Bronchial epithelial cell (primary cell): ENCODE data around the gene PGA3. TPM values are rescaled to one million over a fixed set of nuclear protein-coding genes. Genes with fewer than 3 reads are reported as not detected.

Experiments
- DNase-seq: peaks from one replicate; pipeline ENCODE4 v3.0.0-alpha.2; 2010; ENCODE audit warnings: low read depth
- FAIRE-seq: peaks from 2 replicates; lab custom pipeline; 2011; peaks lifted over from hg19 to GRCh38; lab: Jason Lieb, UNC
- H3K27me3 ChIP-seq: 2 replicates; pipeline ENCODE4 v1.5.1; 2011; ENCODE audit warnings: low read length; ENCODE audit not compliant: control insufficient read depth, insufficient read depth
- H3K36me3 ChIP-seq: 2 replicates; pipeline ENCODE4 v1.5.1; 2011; ENCODE audit warnings: low read length; ENCODE audit not compliant: control insufficient read depth, insufficient read depth
- H3K4me3 ChIP-seq: 2 replicates; pipeline ENCODE4 v1.5.1; 2011; ENCODE audit warnings: mild to moderate bottlenecking, low read depth, low read length, control low read depth
- total RNA-seq: library from RNA; depleted of rRNA; stranded (reverse); fragments of >200 nt; gene quantifications from 2 replicates; pipeline ENCODE4 v1.2.1, GENCODE V29; 2014
- TF ChIP-seq, protein P1 (sequence below): IDR thresholded peaks from 2 replicates; pipeline ENCODE4 v1.5.1; 2011; ENCODE audit warnings: mild to moderate bottlenecking, moderate library complexity, low read length, control low read depth, inconsistent platforms; ENCODE audit not compliant: insufficient read depth, severe bottlenecking

PGA3 gene
- total RNA-seq, 1 donor from 2014 or later, result not detected

DNA sequence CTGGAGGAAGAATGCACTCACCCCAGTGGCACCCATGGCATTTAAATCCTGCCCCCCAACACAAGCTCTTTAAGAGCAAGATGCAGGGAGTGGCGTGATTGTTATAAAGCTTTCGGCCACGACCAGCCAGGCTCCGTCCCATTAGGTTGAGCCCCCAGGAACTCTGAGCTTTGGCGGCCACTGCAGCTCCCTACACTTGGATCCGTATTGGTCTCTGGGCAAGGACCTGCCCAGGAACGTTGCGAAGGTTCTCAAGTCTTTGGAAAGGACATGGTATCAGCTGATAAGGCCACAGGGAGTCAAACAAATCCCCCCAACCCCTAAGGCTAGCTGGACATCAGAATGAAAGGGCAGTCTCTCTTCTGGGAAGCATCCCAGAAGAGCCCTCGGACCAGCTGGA, 32.7 kb upstream of the PGA3 start:
- DNase-seq, result no peak
- Histone ChIP-seq H3K36me3 (no peaks in the 10 kb centered on the region), H3K27me3 (peaks cover 4% of the 10 kb centered on the region), H3K4me3 (no peak overlapping the region)
- FAIRE-seq, result no peak
- TF ChIP-seq, protein P1, sequence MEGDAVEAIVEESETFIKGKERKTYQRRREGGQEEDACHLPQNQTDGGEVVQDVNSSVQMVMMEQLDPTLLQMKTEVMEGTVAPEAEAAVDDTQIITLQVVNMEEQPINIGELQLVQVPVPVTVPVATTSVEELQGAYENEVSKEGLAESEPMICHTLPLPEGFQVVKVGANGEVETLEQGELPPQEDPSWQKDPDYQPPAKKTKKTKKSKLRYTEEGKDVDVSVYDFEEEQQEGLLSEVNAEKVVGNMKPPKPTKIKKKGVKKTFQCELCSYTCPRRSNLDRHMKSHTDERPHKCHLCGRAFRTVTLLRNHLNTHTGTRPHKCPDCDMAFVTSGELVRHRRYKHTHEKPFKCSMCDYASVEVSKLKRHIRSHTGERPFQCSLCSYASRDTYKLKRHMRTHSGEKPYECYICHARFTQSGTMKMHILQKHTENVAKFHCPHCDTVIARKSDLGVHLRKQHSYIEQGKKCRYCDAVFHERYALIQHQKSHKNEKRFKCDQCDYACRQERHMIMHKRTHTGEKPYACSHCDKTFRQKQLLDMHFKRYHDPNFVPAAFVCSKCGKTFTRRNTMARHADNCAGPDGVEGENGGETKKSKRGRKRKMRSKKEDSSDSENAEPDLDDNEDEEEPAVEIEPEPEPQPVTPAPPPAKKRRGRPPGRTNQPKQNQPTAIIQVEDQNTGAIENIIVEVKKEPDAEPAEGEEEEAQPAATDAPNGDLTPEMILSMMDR, result no peak

DNA sequence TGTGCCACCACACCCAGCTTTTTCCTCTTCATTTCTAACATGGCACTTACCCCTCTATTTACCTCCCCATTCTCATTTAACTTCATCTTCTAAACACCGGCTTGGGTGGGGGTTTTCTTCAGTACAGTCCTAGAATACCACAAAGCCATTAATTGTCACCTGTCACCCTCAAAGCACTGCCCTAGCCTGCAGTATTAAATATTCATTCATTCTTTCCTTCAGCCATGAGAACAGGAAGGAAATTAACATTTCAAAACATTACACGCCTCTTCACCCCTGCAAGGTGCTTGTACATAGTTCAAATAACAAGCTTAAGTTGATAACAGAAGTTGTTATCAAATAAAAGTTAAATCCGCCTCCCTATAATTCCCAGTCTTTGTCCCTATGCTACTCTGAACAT, 31.4 kb upstream of the PGA3 start:
- H3K27me3 ChIP-seq, result peaks cover 4% of the 10 kb centered on the region
- no peaks in the 10 kb centered on the region for H3K36me3 ChIP-seq
- FAIRE-seq (no peak), DNase-seq (no peak)
- H3K4me3 ChIP-seq, result no peak overlapping the region
- TF ChIP-seq, protein P1, result no peak

- H3K4me3 ChIP-seq, result no peak overlapping the region
- TF ChIP-seq, protein P1, result no peak
- H3K27me3 ChIP-seq, result peaks cover 4% of the 10 kb centered on the region
- no peaks in the 10 kb centered on the region for H3K36me3 ChIP-seq
- FAIRE-seq (no peak), DNase-seq (no peak)
Observed at GRCh38 chr11:61172356-61172755, 31.0 kb upstream of the PGA3 start.

DNA sequence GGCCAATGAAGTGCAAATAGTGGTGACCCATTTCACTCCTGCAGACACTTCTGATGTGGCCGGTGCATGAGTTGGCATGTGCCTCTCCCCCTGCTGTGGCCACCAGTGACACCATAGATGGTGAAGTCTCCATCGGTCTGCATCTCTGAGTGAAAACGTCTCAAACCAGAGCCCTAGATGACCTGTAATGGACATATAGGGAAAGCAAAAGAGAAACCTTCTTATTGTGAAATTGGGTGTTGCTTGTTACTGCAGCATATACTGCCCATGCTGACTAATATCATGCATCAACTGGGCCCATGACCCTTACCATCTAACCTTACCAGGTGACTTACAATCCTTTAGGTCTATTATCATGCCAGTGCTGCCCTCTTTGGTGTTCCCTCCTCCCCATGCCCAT, 30.4 kb upstream of the PGA3 start:
- FAIRE-seq, result no peak
- TF ChIP-seq, protein P1, result no peak
- DNase-seq, result no peak
- Histone ChIP-seq H3K36me3 (no peaks in the 10 kb centered on the region), H3K27me3 (peaks cover 4% of the 10 kb centered on the region), H3K4me3 (no peak overlapping the region)

- TF ChIP-seq, protein P1, result no peak
Observed at GRCh38 chr11:61173456-61173855, 29.9 kb upstream of the PGA3 start.

GRCh38 chr11:61174273-61174672, 29.0 kb upstream of the PGA3 start:
- Histone ChIP-seq H3K27me3 (peaks cover 4% of the 10 kb centered on the region), H3K4me3 (no peak overlapping the region), H3K36me3 (no peaks in the 10 kb centered on the region)
- DNase-seq (no peak), FAIRE-seq (no peak)
- TF ChIP-seq, protein P1, result no peak

More at GRCh38 chr11:61173456-61173855, 29.9 kb upstream of the PGA3 start:
- DNase-seq, result peak; percentile 16
- Histone ChIP-seq H3K4me3 (no peak overlapping the region), H3K27me3 (peaks cover 4% of the 10 kb centered on the region), H3K36me3 (no peaks in the 10 kb centered on the region)
- no peak for FAIRE-seq
